Stomach (tissue), 9 donors: Measurements from ENCODE around the gene SNTA1. TPM values are rescaled to one million over a fixed set of nuclear protein-coding genes. Genes with fewer than 3 reads are reported as not detected.
A peak's percentile ranks its signal among the peaks of the same experiment; 100 is the strongest.
"Not testable (repeated sequence)": the region's sequence is repeated elsewhere in the genome, so short reads cannot be mapped to it uniquely, and the experiment has no call there.

Experiments
- DNase-seq, 2 donors: peaks; one replicate each; pipeline versions ENCODE4 v3.0.0 to v3.0.0-alpha.2; 2013 to 2019
- H3K27ac ChIP-seq, 5 donors: fragments of 200-600 bp in 4 of 5; sonication (generic) in 4 of 5; one replicate each; pipeline ENCODE4 v1.5.1; 2013 to 2019; ENCODE audit warnings: mild to moderate bottlenecking in 1 of 5, moderate library complexity in 1 of 5
- H3K27me3 ChIP-seq, 3 donors: fragments of 200-600 bp; sonication (generic); one replicate each; pipeline ENCODE4 v1.5.1; 2017 to 2019; ENCODE audit warnings: mixed run types in 1 of 3
- H3K36me3 ChIP-seq, 4 donors: fragments of 200-600 bp; sonication (generic); 1 replicate in 3 of 4; 2 replicates in 1 of 4; pipeline ENCODE4 v1.5.1; 2016 to 2019
- H3K4me1 ChIP-seq, 4 donors: fragments of 200-600 bp; sonication (generic); one replicate each; pipeline ENCODE4 v1.5.1; 2016 to 2019
- H3K4me3 ChIP-seq, 4 donors: fragments of 200-600 bp; sonication (generic) in 3 of 4; one replicate each; pipeline ENCODE4 v1.5.1; 2016 to 2019; ENCODE audit warnings: mild to moderate bottlenecking in 1 of 4
- H3K9me3 ChIP-seq, 4 donors: fragments of 200-600 bp; sonication (generic); one replicate each; pipeline ENCODE4 v1.5.1; 2016 to 2019
- EP300 ChIP-seq: sonication (generic); formaldehyde crosslinking; IDR thresholded peaks from one replicate; pipeline ENCODE4 v1.6.1; 2017; ENCODE audit warnings: antibody characterized with exemption
- POLR2A ChIP-seq, 4 donors: fragments of 450-650 bp; IDR thresholded peaks; one replicate each; pipeline ENCODE4 v1.6.1; 2016; ENCODE audit warnings: antibody characterized with exemption in 4 of 4, control low read depth in 2 of 4, mild to moderate bottlenecking in 1 of 4, moderate library complexity in 1 of 4
- POLR2AphosphoS5 ChIP-seq, 3 donors: sonication (generic); formaldehyde crosslinking; IDR thresholded peaks; one replicate each; pipeline ENCODE4 v1.6.1; 2016; ENCODE audit warnings: antibody characterized with exemption in 3 of 3
- whole genome bisulfite sequencing, 5 donors: extraction: QIAGEN DNeasy Blood & Tissue Kit in 3 of 5; methylation state at CpG; one replicate each; pipeline versions ENCODE4 v1.1.5 to v1.1.7; 2013 to 2018; 5-methylcytosine and 5-hydroxymethylcytosine counted together
- intact Hi-C: fragments of 100-400 bp; cut with DNase I; formaldehyde crosslinking; loops from one replicate; pipeline ENCODE4 v1.15.1; 2023; ENCODE audit warnings: low total_unique reads
- polyA plus RNA-seq, 3 donors: library from polyadenylated mRNA; stranded (reverse); fragments of 200-250 nt; gene quantifications; one replicate each; pipeline ENCODE4 v1.2.3, GENCODE V29; 2013
- total RNA-seq, 5 donors: library from RNA; depleted of rRNA; stranded (reverse); fragments of >200 nt; gene quantifications; one replicate each; pipeline versions ENCODE4 v1.1.0 to v1.2.3, GENCODE V29; 2014 to 2016
- TF ChIP-seq, protein P1 (sequence below), 7 experiments: fragments of 450-650 bp in 4 of 7; fragments of 200-600 bp in 3 of 7; sonication (generic) in 3 of 7; IDR thresholded peaks; one replicate each; pipeline ENCODE4 v1.5.1; 2016 to 2019; ENCODE audit warnings: antibody characterized with exemption in 7 of 7, control low read depth in 2 of 7, mild to moderate bottlenecking in 1 of 7
- donor health status: healthy with polysubstance abuse.
- donor health status: Bipolar disorder and iron deficiency.
- donor health status: healthy.

The SNTA1 gene
- total and polyA plus RNA-seq, 8 donors = 8.8 to 40.8 (median 22.6) TPM

GRCh38 chr20:33399924-33400323 lies 43.6 kb downstream of the SNTA1 start:
- H3K27ac ChIP-seq = no peak overlapping the region
- no peaks in the 10 kb centered on the region for H3K9me3 ChIP-seq
- no peaks in the 10 kb centered on the region for H3K27me3 ChIP-seq
- TF ChIP-seq POLR2AphosphoS5 (IDR thresholded peaks at IDR 0.05) (no peak), EP300 (no peak), POLR2A (IDR thresholded peaks at IDR 0.05) (no peak)
- TF ChIP-seq, protein P1, sequence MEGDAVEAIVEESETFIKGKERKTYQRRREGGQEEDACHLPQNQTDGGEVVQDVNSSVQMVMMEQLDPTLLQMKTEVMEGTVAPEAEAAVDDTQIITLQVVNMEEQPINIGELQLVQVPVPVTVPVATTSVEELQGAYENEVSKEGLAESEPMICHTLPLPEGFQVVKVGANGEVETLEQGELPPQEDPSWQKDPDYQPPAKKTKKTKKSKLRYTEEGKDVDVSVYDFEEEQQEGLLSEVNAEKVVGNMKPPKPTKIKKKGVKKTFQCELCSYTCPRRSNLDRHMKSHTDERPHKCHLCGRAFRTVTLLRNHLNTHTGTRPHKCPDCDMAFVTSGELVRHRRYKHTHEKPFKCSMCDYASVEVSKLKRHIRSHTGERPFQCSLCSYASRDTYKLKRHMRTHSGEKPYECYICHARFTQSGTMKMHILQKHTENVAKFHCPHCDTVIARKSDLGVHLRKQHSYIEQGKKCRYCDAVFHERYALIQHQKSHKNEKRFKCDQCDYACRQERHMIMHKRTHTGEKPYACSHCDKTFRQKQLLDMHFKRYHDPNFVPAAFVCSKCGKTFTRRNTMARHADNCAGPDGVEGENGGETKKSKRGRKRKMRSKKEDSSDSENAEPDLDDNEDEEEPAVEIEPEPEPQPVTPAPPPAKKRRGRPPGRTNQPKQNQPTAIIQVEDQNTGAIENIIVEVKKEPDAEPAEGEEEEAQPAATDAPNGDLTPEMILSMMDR (IDR thresholded peaks at IDR 0.05) = no peak
- H3K4me3 ChIP-seq = peak overlapping the region; percentile 62 to 99 (median 97)
- peaks cover 26 to 60% (median 36%) of the 10 kb centered on the region in 4 donors for H3K4me1 ChIP-seq
- peaks cover 0 to 35% (median 23%) of the 10 kb centered on the region in 4 donors for H3K36me3 ChIP-seq
- intact Hi-C loops = no loop called here
- 51 to 65% (median 53%) methylated on average over 6 of the region's 6 CpGs for WGBS, 5 donors
- no peak for DNase-seq

- no peak overlapping the region for H3K27ac ChIP-seq
- no peak overlapping the region for H3K4me3 ChIP-seq
- no peaks in the 10 kb centered on the region for H3K27me3 ChIP-seq
- intact Hi-C loops = no loop called here
- no peak for DNase-seq
- H3K4me1 ChIP-seq = peaks cover 6 to 33% (median 11%) of the 10 kb centered on the region in 4 donors
- no peaks in the 10 kb centered on the region for H3K9me3 ChIP-seq
- WGBS, 5 donors = 88 to 96% (median 89%) methylated on average over 4 of the region's 4 CpGs
- H3K36me3 ChIP-seq = peaks cover 21 to 87% (median 74%) of the 10 kb centered on the region in 4 donors
- TF ChIP-seq POLR2A (IDR thresholded peaks at IDR 0.05) = no peak
- TF ChIP-seq POLR2AphosphoS5 (IDR thresholded peaks at IDR 0.05) = no peak
- TF ChIP-seq, protein P1 (IDR thresholded peaks at IDR 0.05) = no peak
- TF ChIP-seq EP300 = no peak
Observed at GRCh38 chr20:33394718-33395117, 48.8 kb downstream of the SNTA1 start.

GRCh38 chr20:33393609-33394008 lies 50.0 kb downstream of the SNTA1 start:
- 84 to 95% (median 91%) methylated on average over 4 of the region's 4 CpGs for WGBS, 5 donors

DNA sequence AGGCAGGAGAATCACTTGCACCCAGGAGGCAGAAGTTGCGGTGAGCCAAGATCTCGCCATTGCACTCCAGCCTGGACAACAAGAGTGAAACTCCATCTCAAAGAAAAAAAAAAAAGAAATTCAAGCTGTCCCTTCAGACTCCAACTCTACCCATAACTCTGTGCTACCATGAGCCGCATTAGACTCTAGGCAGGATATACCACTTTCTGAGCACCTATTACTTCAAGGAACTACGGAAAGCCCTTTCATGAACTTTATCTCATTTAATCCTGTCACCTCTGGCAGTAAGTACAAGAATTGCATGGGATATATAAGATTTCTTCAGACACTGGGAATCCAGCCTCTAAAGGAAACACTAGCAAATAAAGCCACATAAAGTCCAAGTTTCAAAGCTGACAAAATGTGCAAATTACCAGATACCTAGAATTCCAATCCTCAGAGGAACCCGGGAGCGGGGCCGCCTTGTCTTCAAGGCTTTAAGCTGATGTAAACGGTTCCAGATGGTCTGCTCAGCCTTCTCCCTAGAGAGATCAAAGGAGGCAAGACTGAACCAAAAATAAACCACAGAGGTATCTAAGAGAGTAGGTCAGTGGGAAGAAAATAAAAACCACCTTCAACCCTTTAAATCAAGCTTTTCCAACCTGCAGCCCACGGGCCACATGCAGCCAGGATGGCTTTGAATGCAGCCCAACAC lies 51.7 kb downstream of the SNTA1 start:
- TF ChIP-seq EP300 (no peak), POLR2AphosphoS5 (IDR thresholded peaks at IDR 0.05) (no peak), POLR2A (IDR thresholded peaks at IDR 0.05) (no peak)
- TF ChIP-seq, protein P1 (IDR thresholded peaks at IDR 0.05) = no peak
- WGBS, 5 donors = 73 to 90% (median 82%) methylated on average over 9 of the region's 9 CpGs
- Histone ChIP-seq H3K27me3 (no peaks in the 10 kb centered on the region), H3K4me1 (peaks cover 0 to 5% (median 0%) of the 10 kb centered on the region in 4 donors), H3K9me3 (no peaks in the 10 kb centered on the region), H3K36me3 (peaks cover 24 to 99% (median 95%) of the 10 kb centered on the region in 4 donors), H3K27ac (no peak overlapping the region), H3K4me3 (no peak overlapping the region)
- intact Hi-C loops = no loop called here
- no peak for DNase-seq

More at GRCh38 chr20:33393609-33394008, 50.0 kb downstream of the SNTA1 start:
- intact Hi-C loops = no loop called here
- H3K9me3 ChIP-seq = no peaks in the 10 kb centered on the region
- no peak overlapping the region for H3K27ac ChIP-seq
- no peak for DNase-seq
- H3K36me3 ChIP-seq = peaks cover 21 to 95% (median 83%) of the 10 kb centered on the region in 4 donors
- no peak for TF ChIP-seq EP300
- TF ChIP-seq POLR2A (IDR thresholded peaks at IDR 0.05) = no peak
- TF ChIP-seq, protein P1 (IDR thresholded peaks at IDR 0.05) = no peak
- no peak for TF ChIP-seq POLR2AphosphoS5 (IDR thresholded peaks at IDR 0.05)
- H3K4me1 ChIP-seq = peaks cover 0 to 22% (median 2%) of the 10 kb centered on the region in 4 donors
- H3K4me3 ChIP-seq = no peak overlapping the region
- no peaks in the 10 kb centered on the region for H3K27me3 ChIP-seq

DNA sequence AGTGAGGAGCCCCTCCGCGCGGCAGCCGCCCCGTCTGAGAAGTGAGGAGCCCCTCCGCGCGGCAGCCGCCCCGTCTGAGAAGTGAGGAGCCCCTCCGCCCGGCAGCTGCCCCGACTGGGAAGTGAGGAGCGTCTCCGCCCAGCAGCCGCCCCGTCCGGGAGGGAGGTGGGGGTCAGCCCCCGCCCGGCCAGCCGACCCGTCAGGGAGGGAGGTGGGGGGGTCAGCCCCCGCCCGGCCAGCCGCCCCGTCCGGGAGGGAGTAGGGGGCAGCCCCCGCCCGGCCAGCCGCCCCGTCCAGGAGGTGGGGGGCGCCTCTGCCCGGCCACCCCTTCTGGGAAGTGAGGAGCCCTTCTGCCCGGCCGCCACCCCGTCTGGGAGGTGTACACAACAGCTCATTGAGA lies 54.2 kb downstream of the SNTA1 start:
- WGBS, 5 donors = 91 to 98% (median 96%) methylated on average over 10 to 36 of the region's 36 CpGs
- H3K27me3 ChIP-seq, H3K4me3 ChIP-seq, intact Hi-C loops, DNase-seq, H3K4me1 ChIP-seq, H3K9me3 ChIP-seq, H3K27ac ChIP-seq: not testable (repeated sequence)
- H3K36me3 ChIP-seq = peaks cover 34 to 99% (median 95%) of the 10 kb centered on the region in 4 donors
